HEK293 (cell line): ENCODE data around the gene ASCC1.
A peak's percentile ranks its signal among the peaks of the same experiment; 100 is the strongest.

Experiments used
- GLI2 ChIP-seq: fragments of 450-650 bp; formaldehyde crosslinking; IDR thresholded peaks from 2 replicates; pipeline ENCODE4; 2017; ENCODE audit warnings: missing biosample characterization, missing genetic modification characterization, low read depth, borderline replicate concordance
- HOXC10 ChIP-seq: sonication (generic); formaldehyde crosslinking; IDR thresholded peaks from 2 replicates; pipeline ENCODE4 v1.8.1; 2023; ENCODE audit warnings: mild to moderate bottlenecking, missing genetic modification reagents
- INSM2 ChIP-seq: fragments of 450-650 bp; formaldehyde crosslinking; IDR thresholded peaks from 2 replicates; pipeline ENCODE4 v1.5.1; 2016; ENCODE audit warnings: missing biosample characterization, missing genetic modification characterization
- KLF1 ChIP-seq: fragments of 450-650 bp; formaldehyde crosslinking; IDR thresholded peaks from 2 replicates; pipeline ENCODE4 v1.5.1; 2016; ENCODE audit warnings: missing biosample characterization, missing genetic modification characterization
- KLF9 ChIP-seq: fragments of 450-650 bp; formaldehyde crosslinking; IDR thresholded peaks from 2 replicates; pipeline ENCODE4 v1.5.1; 2016; ENCODE audit warnings: missing biosample characterization, missing genetic modification characterization, low read depth
- OSR2 ChIP-seq: fragments of 450-650 bp; formaldehyde crosslinking; IDR thresholded peaks from 2 replicates; pipeline ENCODE4 v1.5.1; 2016; ENCODE audit warnings: missing biosample characterization, missing genetic modification characterization
- ZBTB1 ChIP-seq: fragments of 450-650 bp; formaldehyde crosslinking; IDR thresholded peaks from 2 replicates; pipeline ENCODE4 v1.5.1; 2016; ENCODE audit warnings: missing biosample characterization, missing genetic modification characterization
- ZBTB10 ChIP-seq: fragments of 450-650 bp; formaldehyde crosslinking; IDR thresholded peaks from 2 replicates; pipeline ENCODE4 v1.5.1; 2016; ENCODE audit warnings: missing biosample characterization, missing genetic modification characterization
- ZFHX2 ChIP-seq: fragments of 450-650 bp; formaldehyde crosslinking; conservative IDR thresholded peaks from 2 replicates; pipeline ENCODE4 v1.5.1; 2016; ENCODE audit warnings: missing biosample characterization, missing genetic modification characterization
- ZNF114 ChIP-seq: fragments of 450-650 bp; formaldehyde crosslinking; IDR thresholded peaks from 2 replicates; pipeline ENCODE4 v1.5.0; 2017; ENCODE audit warnings: missing biosample characterization, missing genetic modification characterization
- ZNF174 ChIP-seq: fragments of 450-650 bp; formaldehyde crosslinking; IDR thresholded peaks from 2 replicates; pipeline ENCODE4 v1.5.0; 2017; ENCODE audit warnings: missing biosample characterization, mild to moderate bottlenecking, missing genetic modification characterization
- ZNF184 ChIP-seq: fragments of 450-650 bp; IDR thresholded peaks from 2 replicates; pipeline ENCODE4 v1.5.1; 2018; ENCODE audit warnings: missing biosample characterization, mild to moderate bottlenecking, missing genetic modification characterization
- ZNF2 ChIP-seq: fragments of 450-650 bp; formaldehyde crosslinking; IDR thresholded peaks from 2 replicates; pipeline ENCODE4 v1.5.1; 2016; ENCODE audit warnings: missing biosample characterization, missing genetic modification characterization
- ZNF202 ChIP-seq: fragments of 450-650 bp; formaldehyde crosslinking; IDR thresholded peaks from 2 replicates; pipeline ENCODE4 v1.5.1; 2016; ENCODE audit warnings: missing biosample characterization, missing genetic modification characterization, borderline replicate concordance
- ZNF214 ChIP-seq: fragments of 450-650 bp; formaldehyde crosslinking; IDR thresholded peaks from 2 replicates; pipeline ENCODE4 v1.5.1; 2017; ENCODE audit warnings: missing biosample characterization, mild to moderate bottlenecking, missing genetic modification characterization, borderline replicate concordance
- ZNF248 ChIP-seq: fragments of 450-650 bp; formaldehyde crosslinking; IDR thresholded peaks from 2 replicates; pipeline ENCODE4 v1.5.1; 2017; ENCODE audit warnings: missing biosample characterization, missing genetic modification characterization
- ZNF280C ChIP-seq: fragments of 450-650 bp; formaldehyde crosslinking; IDR thresholded peaks from 2 replicates; pipeline ENCODE4 v1.5.1; 2016; ENCODE audit warnings: missing biosample characterization, missing genetic modification characterization
- ZNF366 ChIP-seq: fragments of 450-650 bp; formaldehyde crosslinking; conservative IDR thresholded peaks from 2 replicates; pipeline ENCODE4 v1.5.1; 2016; ENCODE audit warnings: missing biosample characterization, missing genetic modification characterization
- ZNF391 ChIP-seq: fragments of 450-650 bp; formaldehyde crosslinking; IDR thresholded peaks from 2 replicates; pipeline ENCODE4 v1.5.1; 2016; ENCODE audit warnings: low read depth, missing biosample characterization, missing genetic modification characterization, borderline replicate concordance
- ZNF398 ChIP-seq: fragments of 450-650 bp; formaldehyde crosslinking; IDR thresholded peaks from 2 replicates; pipeline ENCODE4 v1.5.1; 2017; ENCODE audit warnings: missing biosample characterization, missing genetic modification characterization
- ZNF473 ChIP-seq: fragments of 450-650 bp; formaldehyde crosslinking; IDR thresholded peaks from 2 replicates; pipeline ENCODE4 v1.5.1; 2017; ENCODE audit warnings: missing biosample characterization, missing genetic modification characterization
- ZNF518A ChIP-seq: fragments of 450-650 bp; formaldehyde crosslinking; conservative IDR thresholded peaks from 2 replicates; pipeline ENCODE4 v1.5.1; 2016; ENCODE audit warnings: low read depth, missing biosample characterization, missing genetic modification characterization
- ZNF558 ChIP-seq: fragments of 450-650 bp; formaldehyde crosslinking; IDR thresholded peaks from 2 replicates; pipeline ENCODE4 v1.5.1; 2016; ENCODE audit warnings: missing biosample characterization, missing genetic modification characterization
- ZNF660 ChIP-seq: fragments of 450-650 bp; IDR thresholded peaks from 2 replicates; pipeline ENCODE4 v1.5.1; 2018; ENCODE audit warnings: missing biosample characterization, mild to moderate bottlenecking, missing genetic modification characterization
- ZNF664 ChIP-seq: fragments of 450-650 bp; formaldehyde crosslinking; IDR thresholded peaks from 2 replicates; pipeline ENCODE4 v1.5.1; 2016; ENCODE audit warnings: missing biosample characterization, missing genetic modification characterization
- ZSCAN16 ChIP-seq: fragments of 450-650 bp; formaldehyde crosslinking; IDR thresholded peaks from 2 replicates; pipeline ENCODE4 v1.5.1; 2016; ENCODE audit warnings: missing biosample characterization, missing genetic modification characterization
- ZXDB ChIP-seq: fragments of 450-650 bp; formaldehyde crosslinking; IDR thresholded peaks from 2 replicates; pipeline ENCODE4 v1.5.1; 2016; ENCODE audit warnings: missing biosample characterization, missing genetic modification characterization

The ASCC1 gene

GRCh38 chr10:72204296-72204695, 11.8 kb downstream of the ASCC1 start (continued):
- TF ChIP-seq ZNF184 (peak; percentile 95), ZNF473 (tag by site-specific recombination) (no peak), ZNF114 (tag by site-specific recombination) (no peak), OSR2 (tag by site-specific recombination) (peak; percentile 100), ZXDB (tag by site-specific recombination) (peak; percentile 93), ZNF174 (no peak), KLF1 (no peak), ZNF391 (peak; percentile 98), ZNF558 (tag by site-specific recombination) (peak; percentile 88), HOXC10 (CRISPR knock-in tag) (no peak), ZBTB1 (tag by site-specific recombination) (peak; percentile 97), GLI2 (peak; percentile 100), ZNF248 (tag by site-specific recombination) (no peak), ZNF2 (peak; percentile 97), ZNF202 (tag by site-specific recombination) (no peak), ZNF518A (tag by site-specific recombination) (peak; percentile 53), INSM2 (peak; percentile 99), ZFHX2 (tag by site-specific recombination) (peak; percentile 60; the same call in 1 of the 2 replicates), ZNF660 (peak; percentile 83; the same call in 1 of the 2 replicates), ZSCAN16 (tag by site-specific recombination) (no peak; the same call in 1 of the 2 replicates), ZNF398 (no peak), KLF9 (tag by site-specific recombination) (peak; percentile 59), ZNF366 (tag by site-specific recombination) (peak; percentile 95), ZNF214 (no peak), ZBTB10 (no peak), ZNF664 (tag by site-specific recombination) (no peak), ZNF280C (no peak)
